Cerebellar cortex (tissue), 1 donor: ENCODE results near the gene EDNRA.

ENCODE experiments used
- DNase-seq: peaks from one replicate; pipeline ENCODE4 v3.0.0-alpha.2; 2015; ENCODE audit warnings: low spot score

The EDNRA gene

DNA sequence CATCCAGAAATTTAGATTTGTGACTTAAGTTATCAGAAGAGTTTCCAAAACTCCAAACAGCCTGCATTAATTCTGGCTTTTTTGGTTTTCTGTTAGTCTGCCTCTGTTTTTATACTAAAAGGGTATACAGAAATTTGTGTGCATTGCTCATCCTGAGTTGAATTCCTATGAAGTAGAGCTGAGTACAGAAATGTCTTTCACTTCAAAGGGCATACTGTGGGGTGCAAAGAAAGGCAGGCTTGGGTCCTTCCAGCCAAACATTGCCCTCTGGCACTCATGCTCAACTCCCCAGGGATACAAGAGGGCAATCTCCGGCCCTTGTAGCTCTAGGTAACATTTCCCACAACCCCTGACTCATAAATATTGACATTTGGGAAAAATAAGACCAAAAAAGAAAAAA, 108.7 kb downstream of the EDNRA start:
- no peak for DNase-seq

DNA sequence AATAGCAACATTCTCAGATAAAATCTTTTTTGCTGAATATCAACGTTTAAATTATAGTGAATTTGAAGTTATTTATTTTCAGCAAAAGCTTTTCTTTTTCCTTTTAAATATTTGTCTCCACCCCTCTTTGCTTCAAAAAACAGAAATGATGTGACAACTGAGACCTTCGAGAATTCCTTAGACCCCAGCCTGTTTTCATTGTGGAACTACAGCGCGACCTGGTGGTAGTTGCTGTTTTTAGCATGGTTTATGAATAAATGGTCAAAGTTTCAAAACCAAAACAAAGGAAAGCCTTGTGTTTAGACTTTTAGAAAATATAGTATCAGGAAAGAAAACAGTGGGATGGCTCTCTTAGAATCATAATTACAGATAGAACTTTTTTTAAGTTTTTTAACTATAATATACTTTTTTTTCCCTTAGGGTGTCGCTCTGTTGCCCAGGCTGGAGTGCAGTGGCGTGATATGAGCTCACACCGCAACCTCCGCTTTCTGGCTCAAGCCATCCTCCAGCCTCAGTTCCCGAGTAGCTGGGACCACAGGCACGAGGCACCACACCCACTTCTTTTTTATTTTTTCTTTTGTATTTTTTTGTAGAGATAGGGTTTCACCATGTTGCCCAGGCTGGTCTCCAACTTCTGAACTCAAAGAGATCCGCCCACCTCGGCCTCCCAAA, 109.5 kb downstream of the EDNRA start:
- DNase-seq: peak; percentile 34

DNA sequence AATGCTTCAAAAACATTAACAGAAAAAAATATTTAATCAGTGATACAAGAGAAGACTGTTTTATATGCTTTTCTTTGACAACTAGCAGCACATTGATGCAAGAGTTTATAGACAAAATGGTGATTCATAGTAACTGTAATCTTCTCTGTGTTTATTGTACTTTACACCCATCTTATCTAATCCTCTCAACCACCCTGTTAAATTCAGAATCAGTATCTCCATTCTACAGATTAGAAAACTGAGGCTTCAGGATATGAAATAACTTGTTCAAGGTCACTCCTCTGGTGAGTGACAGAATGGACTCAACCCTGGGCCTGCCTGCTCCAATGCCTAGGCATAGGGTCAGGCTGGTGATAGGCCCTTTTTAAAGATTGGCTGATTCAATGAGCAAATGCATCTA, 110.2 kb downstream of the EDNRA start:
- DNase-seq: no peak

DNA sequence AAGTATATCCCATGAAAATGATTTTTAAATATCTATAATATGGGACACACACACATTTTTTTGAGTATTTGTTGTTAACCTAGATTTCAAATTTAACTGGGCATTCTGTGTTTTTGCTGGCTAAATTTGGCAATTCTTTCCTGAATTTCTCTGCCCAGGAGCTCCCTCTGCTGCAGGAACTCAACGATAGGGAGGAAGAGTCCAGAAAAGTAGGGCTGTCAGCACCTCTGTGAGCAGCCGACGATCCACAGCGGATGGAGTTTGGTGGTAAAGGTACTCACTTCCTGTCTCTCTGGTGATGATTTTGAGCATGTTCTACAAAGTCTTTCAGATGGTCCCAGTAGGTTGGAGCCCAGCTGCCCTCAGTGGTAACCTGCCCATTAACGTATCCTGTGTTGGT, 113.2 kb downstream of the EDNRA start:
- DNase-seq: no peak
